Osteoblast (primary cell): ENCODE results near the gene CADM3. TPM values are rescaled to one million over a fixed set of nuclear protein-coding genes. Genes with fewer than 3 reads are reported as not detected.

ENCODE experiments used
- DNase-seq: peaks from one replicate; pipeline ENCODE4 v3.0.0; 2011; ENCODE audit warnings: low spot score, mixed read lengths; ENCODE audit not compliant: insufficient read length; ENCODE audit errors: missing footprints
- H2AFZ ChIP-seq: 2 replicates; pipeline ENCODE4 v1.6.0; 2011; ENCODE audit warnings: mild to moderate bottlenecking, low read length
- H3K27ac ChIP-seq: 2 replicates; pipeline ENCODE4 v1.5.1; 2011; ENCODE audit warnings: mild to moderate bottlenecking, low read depth, low read length, moderate library complexity
- H3K27me3 ChIP-seq: 2 replicates; pipeline ENCODE4 v1.6.0; 2012; ENCODE audit warnings: mild to moderate bottlenecking, control low read depth, inconsistent platforms, low read length, moderate library complexity; ENCODE audit not compliant: insufficient read depth
- H3K36me3 ChIP-seq: 2 replicates; pipeline ENCODE4 v1.5.1; 2011; ENCODE audit warnings: mild to moderate bottlenecking, low read length, control low read depth, moderate library complexity; ENCODE audit not compliant: insufficient read depth
- H3K4me1 ChIP-seq: 2 replicates; pipeline ENCODE4 v1.5.1; 2011; ENCODE audit warnings: mild to moderate bottlenecking, low read length, control low read depth, moderate library complexity; ENCODE audit not compliant: insufficient read depth
- H3K4me2 ChIP-seq: 2 replicates; pipeline ENCODE4 v1.6.0; 2011; ENCODE audit warnings: mild to moderate bottlenecking, low read length; ENCODE audit not compliant: insufficient read depth
- H3K4me3 ChIP-seq: fragments of 200-600 bp; sonication (generic); 3 replicates; pipeline ENCODE4 v1.5.1; 2012; ENCODE audit warnings: mild to moderate bottlenecking, low read length, inconsistent platforms; ENCODE audit not compliant: insufficient read depth
- H3K79me2 ChIP-seq: 2 replicates; pipeline ENCODE4 v1.6.0; 2012; ENCODE audit warnings: mild to moderate bottlenecking, low read length, control low read depth, inconsistent platforms; ENCODE audit not compliant: insufficient read depth
- H3K9me3 ChIP-seq: 2 replicates; pipeline ENCODE4 v1.5.1; 2011; ENCODE audit warnings: low read depth, low read length, control low read depth
- H4K20me1 ChIP-seq: 2 replicates; pipeline ENCODE4 v1.6.0; 2012; ENCODE audit warnings: mild to moderate bottlenecking, low read length, control low read depth; ENCODE audit not compliant: insufficient read depth
- total RNA-seq: library from RNA; depleted of rRNA; stranded (reverse); fragments of >200 nt; gene quantifications from 2 replicates; pipeline ENCODE4 v1.2.3, GENCODE V29; 2012
- TF ChIP-seq, protein P1 (sequence below): IDR thresholded peaks from 2 replicates; pipeline ENCODE4 v1.5.1; 2011; ENCODE audit warnings: mild to moderate bottlenecking, low read depth, low read length, moderate library complexity; ENCODE audit errors: extremely low read depth

CADM3 gene
- total RNA-seq, 1 donor = under 0.01 TPM

DNA sequence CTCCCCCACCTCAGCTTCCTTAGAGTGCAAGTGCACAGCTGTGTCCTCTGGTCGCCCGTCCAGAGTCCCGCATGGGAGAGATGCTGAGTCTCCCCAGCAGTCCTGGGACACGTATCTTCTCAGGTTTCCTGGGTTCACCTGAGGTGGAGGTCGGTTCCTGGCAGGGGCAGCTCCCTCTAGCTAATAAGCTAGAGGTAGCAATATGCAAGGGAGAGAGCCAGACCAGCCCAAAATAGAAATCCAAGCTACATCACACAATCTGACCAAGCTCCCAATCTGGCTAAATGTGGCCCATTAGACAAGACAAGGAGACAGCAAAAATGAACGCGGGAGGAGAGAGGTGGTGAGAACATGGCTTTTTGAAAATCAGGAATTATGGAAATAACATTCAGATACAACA is 30.9 kb upstream of the CADM3 start:
- Histone ChIP-seq H3K9me3 (no peaks in the 10 kb centered on the region), H2AFZ (no peak overlapping the region), H3K27me3 (peaks cover 34% of the 10 kb centered on the region), H3K79me2 (no peaks in the 10 kb centered on the region), H4K20me1 (no peaks in the 10 kb centered on the region), H3K36me3 (no peaks in the 10 kb centered on the region), H3K4me2 (no peak overlapping the region), H3K27ac (no peak overlapping the region), H3K4me1 (no peaks in the 10 kb centered on the region), H3K4me3 (no peak overlapping the region)
- TF ChIP-seq, protein P1, sequence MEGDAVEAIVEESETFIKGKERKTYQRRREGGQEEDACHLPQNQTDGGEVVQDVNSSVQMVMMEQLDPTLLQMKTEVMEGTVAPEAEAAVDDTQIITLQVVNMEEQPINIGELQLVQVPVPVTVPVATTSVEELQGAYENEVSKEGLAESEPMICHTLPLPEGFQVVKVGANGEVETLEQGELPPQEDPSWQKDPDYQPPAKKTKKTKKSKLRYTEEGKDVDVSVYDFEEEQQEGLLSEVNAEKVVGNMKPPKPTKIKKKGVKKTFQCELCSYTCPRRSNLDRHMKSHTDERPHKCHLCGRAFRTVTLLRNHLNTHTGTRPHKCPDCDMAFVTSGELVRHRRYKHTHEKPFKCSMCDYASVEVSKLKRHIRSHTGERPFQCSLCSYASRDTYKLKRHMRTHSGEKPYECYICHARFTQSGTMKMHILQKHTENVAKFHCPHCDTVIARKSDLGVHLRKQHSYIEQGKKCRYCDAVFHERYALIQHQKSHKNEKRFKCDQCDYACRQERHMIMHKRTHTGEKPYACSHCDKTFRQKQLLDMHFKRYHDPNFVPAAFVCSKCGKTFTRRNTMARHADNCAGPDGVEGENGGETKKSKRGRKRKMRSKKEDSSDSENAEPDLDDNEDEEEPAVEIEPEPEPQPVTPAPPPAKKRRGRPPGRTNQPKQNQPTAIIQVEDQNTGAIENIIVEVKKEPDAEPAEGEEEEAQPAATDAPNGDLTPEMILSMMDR = no peak
- no peak for DNase-seq

DNA sequence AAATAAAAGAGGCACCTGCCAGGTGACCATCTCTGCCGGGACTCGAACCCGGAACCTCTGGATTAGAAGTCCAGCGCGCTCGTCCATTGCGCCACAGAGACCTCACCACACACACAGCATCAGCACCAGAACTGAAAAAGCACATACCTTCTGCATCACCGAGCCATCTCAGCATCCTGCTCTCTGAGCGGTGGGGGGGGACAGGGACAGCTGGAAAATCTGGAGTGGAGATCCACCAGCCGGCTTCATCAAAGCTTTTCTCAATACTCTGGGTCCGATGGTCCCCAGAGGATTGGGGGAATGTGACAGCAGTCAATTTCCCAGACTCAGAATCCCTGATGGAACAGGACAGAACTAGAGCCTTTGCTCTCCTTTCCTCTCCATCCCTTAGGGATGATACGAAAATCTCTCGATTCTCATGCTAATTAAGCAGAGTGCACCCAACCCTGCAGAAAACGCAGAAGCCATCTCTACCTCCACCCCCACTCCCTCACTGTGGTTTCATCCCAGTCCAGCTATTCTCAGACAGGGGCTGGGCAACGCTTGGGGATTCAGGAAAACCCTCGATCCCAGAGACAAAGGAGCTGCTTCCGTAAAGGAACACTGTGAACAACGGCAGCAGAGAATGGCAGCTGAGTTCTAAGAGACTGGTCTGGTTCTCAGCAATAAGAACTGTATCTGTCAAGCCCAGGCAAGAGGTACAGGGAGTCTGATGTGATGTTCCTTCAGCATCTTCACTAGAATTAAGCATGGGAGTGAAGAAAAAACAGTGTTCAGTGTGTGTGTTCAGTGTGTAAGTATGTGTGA is 29.6 kb upstream of the CADM3 start:
- Histone ChIP-seq H3K4me1 (no peaks in the 10 kb centered on the region), H3K4me3 (peak overlapping the region; percentile 60), H3K27me3 (peaks cover 34% of the 10 kb centered on the region), H3K27ac (no peak overlapping the region), H3K4me2 (peak overlapping the region; percentile 76), H3K36me3 (no peaks in the 10 kb centered on the region), H3K9me3 (no peaks in the 10 kb centered on the region), H2AFZ (peak overlapping the region; percentile 66), H4K20me1 (no peaks in the 10 kb centered on the region), H3K79me2 (no peaks in the 10 kb centered on the region)
- DNase-seq = peak; percentile 50
- TF ChIP-seq, protein P1 = no peak

- no peak for DNase-seq
- no peak overlapping the region for H3K27ac ChIP-seq
These were observed 29.1 kb upstream of the CADM3 start for GRCh38 chr1:159142391-159142663.

DNA sequence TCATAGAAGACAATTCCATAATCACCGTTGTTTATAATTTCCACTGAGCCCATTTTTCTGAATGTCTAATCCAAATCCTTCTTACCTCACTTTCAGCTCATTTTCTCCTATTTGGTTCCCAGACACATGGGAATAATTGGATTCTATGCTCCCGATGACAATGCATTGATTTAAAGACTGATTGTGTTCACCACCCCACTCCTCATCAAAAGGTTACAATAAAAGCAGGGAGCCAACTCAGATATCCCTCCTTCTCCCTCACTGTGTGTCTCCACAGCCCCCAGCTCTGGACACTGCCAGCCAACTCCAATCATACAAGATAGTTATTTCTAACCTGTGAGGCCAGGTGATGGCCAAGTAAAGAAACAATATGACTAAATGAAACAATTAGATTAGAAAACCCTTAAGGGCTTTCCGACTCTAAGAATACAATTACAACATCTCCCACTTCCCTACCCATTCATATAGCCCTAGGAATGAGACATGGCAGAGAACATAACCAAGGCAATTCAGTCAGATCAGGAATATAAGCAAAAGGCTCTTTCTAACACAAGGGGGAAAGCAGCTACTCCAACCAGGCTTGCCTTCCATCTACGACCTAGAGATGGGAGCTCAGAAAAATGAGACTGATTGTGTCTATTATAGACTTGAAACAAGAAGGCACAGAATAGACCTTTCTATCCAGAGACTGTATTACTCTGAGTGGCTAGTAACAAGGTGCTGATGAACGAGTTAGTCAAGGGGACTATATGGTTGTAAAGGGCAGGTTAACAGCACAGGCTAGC is 28.5 kb upstream of the CADM3 start:
- no peak overlapping the region for H3K27ac ChIP-seq
- H3K79me2 ChIP-seq = no peaks in the 10 kb centered on the region
- no peaks in the 10 kb centered on the region for H3K36me3 ChIP-seq
- H3K9me3 ChIP-seq = no peaks in the 10 kb centered on the region
- H3K4me3 ChIP-seq = no peak overlapping the region
- H3K4me1 ChIP-seq = no peaks in the 10 kb centered on the region
- H2AFZ ChIP-seq = no peak overlapping the region
- H3K4me2 ChIP-seq = no peak overlapping the region
- peaks cover 30% of the 10 kb centered on the region for H3K27me3 ChIP-seq
- H4K20me1 ChIP-seq = no peaks in the 10 kb centered on the region
- no peak for DNase-seq
- TF ChIP-seq, protein P1 = no peak

More at GRCh38 chr1:159142391-159142663, 29.1 kb upstream of the CADM3 start:
- Histone ChIP-seq H3K79me2 (no peaks in the 10 kb centered on the region), H3K27me3 (peaks cover 34% of the 10 kb centered on the region), H2AFZ (no peak overlapping the region), H4K20me1 (no peaks in the 10 kb centered on the region), H3K36me3 (no peaks in the 10 kb centered on the region), H3K4me1 (no peaks in the 10 kb centered on the region), H3K4me2 (peak overlapping the region; percentile 76), H3K9me3 (no peaks in the 10 kb centered on the region), H3K4me3 (no peak overlapping the region)
- TF ChIP-seq, protein P1 = no peak
